HCT116 (cell line): Measurements from ENCODE around the gene BRSK1.

Experiments used
- ATF3 ChIP-seq: IDR thresholded peaks from 2 replicates; pipeline ENCODE4 v1.6.1; 2012
- CTCF ChIP-seq, 3 experiments: fragments of 200-600 bp in 1 of 3; sonication (generic) in 1 of 3; IDR thresholded peaks in 2 of 3; conservative IDR thresholded peaks in 1 of 3; 2 replicates each; pipeline ENCODE4 v1.5.1; 2012 to 2017; ENCODE audit warnings: low read depth in 2 of 3, low read length in 2 of 3, antibody characterized with exemption in 1 of 3, borderline replicate concordance in 1 of 3, control low read depth in 1 of 3, mild to moderate bottlenecking in 1 of 3, mixed read lengths in 1 of 3, mixed run types in 1 of 3, moderate library complexity in 1 of 3; ENCODE audit not compliant: insufficient read depth in 1 of 3

- TF ChIP-seq CTCF (IDR thresholded peaks at IDR 0.05 in 2 of 3, conservative IDR thresholded peaks at IDR 0.05 in 1 of 3; ENCODE audit: borderline replicate concordance in 1 of 3, insufficient read depth in 1 of 3, low read depth in 2 of 3, low read length in 2 of 3) (no peak), ATF3 (no peak)
Measured at GRCh38 chr19:55320844-55321419, 37.1 kb downstream of the BRSK1 start.
